HCT116 (cell line): ENCODE data around the gene CDK2AP2. TPM values are rescaled to one million over a fixed set of nuclear protein-coding genes. Genes with fewer than 3 reads are reported as not detected.
A peak's percentile ranks its signal among the peaks of the same experiment; 100 is the strongest.

Experiments used
- ATAC-seq: fragments of 200-7000 bp; cut with Tn5 transposase; 2 replicates; pipeline ENCODE4 v1.9.1; 2020; ENCODE audit warnings: mild to moderate bottlenecking, moderate library complexity
- BruUV-seq: library from RNA; stranded (reverse); fragments of 400-500 nt; replicated peaks from 2 replicates; lab custom pipeline; 2021; lab: Mats Ljungman, UMichigan
- CTCF ChIA-PET: fragments of 300-600 bp; sonication (Branson Sonifier 250); formaldehyde crosslinking; loops from one replicate; lab custom pipeline; 2021; ENCODE audit warnings: antibody characterized with exemption; lab: Charles Lee
- POLR2A ChIA-PET: fragments of 300-600, 350-600 bp; sonication (Branson Sonifier 250); formaldehyde crosslinking; loops from one replicate; lab custom pipeline; 2021; ENCODE audit warnings: antibody characterized with exemption; lab: Charles Lee
- RAD21 ChIA-PET, 2 experiments: fragments of 300-600 bp; sonication (Branson Sonifier 250); formaldehyde crosslinking; loops; one replicate each; lab custom pipeline; 2023; ENCODE audit warnings: low total read pairs in 2 of 2; ENCODE audit not compliant: uncharacterized antibody in 2 of 2, unreplicated experiment in 2 of 2, low non-redundant PET in 1 of 2; lab: Charles Lee
- DNase-seq: peaks from one replicate; pipeline ENCODE4 v3.0.0-alpha.2; 2010; ENCODE audit warnings: low read depth, low spot score
- H2AFZ ChIP-seq: fragments of 200-600 bp; shearing (Covaris generic), sonication (generic); 2 replicates; pipeline ENCODE4 v1.6.1; 2017; ENCODE audit warnings: low read depth, mixed run types, mixed read lengths, antibody characterized with exemption, low read length; ENCODE audit not compliant: poor library complexity, severe bottlenecking
- H3K27ac ChIP-seq: 2 replicates; pipeline ENCODE4 v1.5.1; 2012; ENCODE audit warnings: low read depth, low read length
- H3K27me3 ChIP-seq: fragments of 200-600 bp; sonication (generic); 2 replicates; pipeline ENCODE4 v1.6.1; 2016; ENCODE audit warnings: mixed run types, low read length, mixed read lengths; ENCODE audit not compliant: insufficient read depth
- H3K36me3 ChIP-seq, 2 experiments: fragments of 200-500 bp in 1 of 2; fragments of 200-600 bp in 1 of 2; sonication (Bioruptor generic) in 1 of 2; sonication (generic) in 1 of 2; 2 replicates each; pipeline versions ENCODE4 v1.5.1 to v1.6.1; 2014 to 2016; ENCODE audit warnings: low read length in 2 of 2, inconsistent platforms in 1 of 2, mixed read lengths in 1 of 2, mixed run types in 1 of 2; ENCODE audit not compliant: insufficient read depth in 2 of 2, control insufficient read depth in 1 of 2
- H3K4me1 ChIP-seq, 2 experiments: fragments of 200-600 bp in 1 of 2; sonication (generic) in 1 of 2; 2 replicates each; pipeline versions ENCODE4 v1.5.1 to v1.6.1; 2012 to 2017; ENCODE audit warnings: low read length in 2 of 2, inconsistent platforms in 1 of 2, mild to moderate bottlenecking in 1 of 2, mixed read lengths in 1 of 2, mixed run types in 1 of 2, moderate library complexity in 1 of 2; ENCODE audit not compliant: insufficient read depth in 2 of 2, control insufficient read depth in 1 of 2
- H3K4me2 ChIP-seq: fragments of 200-600 bp; sonication (generic); 2 replicates; pipeline ENCODE4 v1.6.1; 2017; ENCODE audit warnings: mixed run types, low read length, mixed read lengths
- H3K4me3 ChIP-seq, 2 experiments: fragments of 200-600 bp in 1 of 2; sonication (generic) in 1 of 2; replicated peaks in 1 of 2; 2 replicates each; pipeline ENCODE4 v1.5.1; 2011 to 2016; ENCODE audit warnings: low read length in 2 of 2, control low read depth in 1 of 2, low read depth in 1 of 2, mild to moderate bottlenecking in 1 of 2, mixed read lengths in 1 of 2, mixed run types in 1 of 2
- H3K79me2 ChIP-seq: fragments of 200-600 bp; sonication (generic); 2 replicates; pipeline ENCODE4 v1.6.1; 2017; ENCODE audit warnings: mild to moderate bottlenecking, mixed run types, low read length, moderate library complexity, mixed read lengths; ENCODE audit not compliant: insufficient read depth
- H3K9ac ChIP-seq: fragments of 200-600 bp; sonication (generic); 2 replicates; pipeline ENCODE4 v1.6.1; 2016; ENCODE audit warnings: low read length, mixed read lengths
- H3K9me2 ChIP-seq: fragments of 200-600 bp; sonication (generic), shearing (Covaris generic); 2 replicates; pipeline ENCODE4 v1.6.1; 2017; ENCODE audit warnings: mixed run types, mild to moderate bottlenecking, moderate library complexity; ENCODE audit not compliant: insufficient read depth
- H3K9me3 ChIP-seq, 2 experiments: fragments of 200-500 bp in 1 of 2; fragments of 200-600 bp in 1 of 2; sonication (Bioruptor generic) in 1 of 2; sonication (generic) in 1 of 2; 2 replicates each; pipeline ENCODE4 v1.6.1; 2014 to 2017; ENCODE audit warnings: low read length in 2 of 2, mixed read lengths in 2 of 2, inconsistent platforms in 1 of 2, low read depth in 1 of 2, mild to moderate bottlenecking in 1 of 2, mixed run types in 1 of 2, moderate library complexity in 1 of 2; ENCODE audit not compliant: control insufficient read depth in 1 of 2, insufficient read depth in 1 of 2
- H4K20me1 ChIP-seq: fragments of 200-600 bp; sonication (generic), shearing (Covaris generic); 2 replicates; pipeline ENCODE4 v1.6.1; 2017; ENCODE audit warnings: mixed run types, mild to moderate bottlenecking, moderate library complexity; ENCODE audit not compliant: insufficient read depth
- CBX3 ChIP-seq: IDR thresholded peaks from 2 replicates; pipeline ENCODE4 v1.6.1; 2012; ENCODE audit warnings: low read depth
- CEBPB ChIP-seq: IDR thresholded peaks from 2 replicates; pipeline ENCODE4 v1.6.1; 2012; ENCODE audit warnings: low read depth
- EZH2 ChIP-seq: fragments of 200-600 bp; sonication (generic); IDR thresholded peaks from 2 replicates; pipeline ENCODE4 v1.6.1; 2017; ENCODE audit warnings: antibody characterized with exemption, mixed run types
- EZH2phosphoT487 ChIP-seq: fragments of 200-600 bp; IDR thresholded peaks from 2 replicates; pipeline ENCODE4 v1.6.1; 2018; ENCODE audit warnings: antibody characterized with exemption, borderline replicate concordance
- JUND ChIP-seq: IDR thresholded peaks from 2 replicates; pipeline ENCODE4 v1.6.1; 2012
- POLR2AphosphoS5 ChIP-seq: IDR thresholded peaks from 2 replicates; pipeline ENCODE4 v1.6.1; 2011; ENCODE audit warnings: mild to moderate bottlenecking, low read depth, low read length, moderate library complexity
- RAD21 ChIP-seq: IDR thresholded peaks from 2 replicates; pipeline ENCODE4 v1.6.1; 2012; ENCODE audit warnings: low read depth, mild to moderate bottlenecking
- SIN3A ChIP-seq: IDR thresholded peaks from 2 replicates; pipeline ENCODE4 v1.6.1; 2012; ENCODE audit warnings: low read depth
- TCF7L2 ChIP-seq: IDR thresholded peaks from 2 replicates; pipeline ENCODE4 v1.7.0; 2011; ENCODE audit warnings: borderline replicate concordance, inconsistent platforms; ENCODE audit not compliant: insufficient read depth, insufficient read length; ENCODE audit errors: extremely low read depth
- ZFX ChIP-seq: fragments of 450-650 bp; IDR thresholded peaks from 2 replicates; pipeline ENCODE4 v1.6.1; 2017
- ZNF274 ChIP-seq: fragments of 200-500 bp; sonication (Bioruptor generic); IDR thresholded peaks from 2 replicates; pipeline ENCODE4 v1.6.1; 2014; ENCODE audit warnings: mild to moderate bottlenecking, low read depth, low read length, inconsistent platforms
- intact Hi-C: fragments of 100-400 bp; cut with micrococcal nuclease; formaldehyde crosslinking; loops from 2 replicates; pipeline ENCODE4 v1.10.0; 2022
- total RNA-seq: library from RNA; stranded (reverse); gene quantifications from one replicate; pipeline ENCODE4 v1.2.1, GENCODE V29; 2021; ENCODE audit not compliant: unreplicated experiment
- TF ChIP-seq, protein P1 (sequence below), 3 experiments: fragments of 200-600 bp in 1 of 3; sonication (generic) in 1 of 3; IDR thresholded peaks in 2 of 3; conservative IDR thresholded peaks in 1 of 3; 2 replicates each; pipeline ENCODE4 v1.5.1; 2012 to 2017; ENCODE audit warnings: low read depth in 2 of 3, low read length in 2 of 3, antibody characterized with exemption in 1 of 3, borderline replicate concordance in 1 of 3, control low read depth in 1 of 3, mild to moderate bottlenecking in 1 of 3, mixed read lengths in 1 of 3, mixed run types in 1 of 3, moderate library complexity in 1 of 3; ENCODE audit not compliant: insufficient read depth in 1 of 3
- TF ChIP-seq, protein P2 (sequence below): IDR thresholded peaks from 2 replicates; pipeline ENCODE4 v1.6.1; 2012; ENCODE audit warnings: low read depth
- TF ChIP-seq, protein P3 (sequence below): IDR thresholded peaks from 2 replicates; pipeline ENCODE4 v1.6.1; 2012

CDK2AP2 gene
- total RNA-seq, 1 experiment from 2014 or later = 53.6 TPM

- ChIA-PET CTCF (no interaction called here), RAD21 (no interaction called here), POLR2A (no interaction called here)
- Histone ChIP-seq H2AFZ (no peak overlapping the region), H3K4me2 (no peak overlapping the region), H3K4me3 (no peak overlapping the region), H3K27me3 (no peaks in the 10 kb centered on the region), H3K36me3 (peaks cover 0 to under 1% of the 10 kb centered on the region in 2 experiments; a peak in 2 of 4 replicates), H3K4me1 (peaks cover 7 to 11% of the 10 kb centered on the region in 2 experiments; a peak in 3 of 4 replicates), H3K79me2 (no peaks in the 10 kb centered on the region), H3K9ac (no peak overlapping the region), H3K27ac (no peak overlapping the region), H4K20me1 (no peaks in the 10 kb centered on the region), H3K9me3 (no peaks in the 10 kb centered on the region), H3K9me2 (no peaks in the 10 kb centered on the region)
- TF ChIP-seq POLR2AphosphoS5 (0 out of 2 replicates have a peak, but pooled peaks have one; percentile 17), JUND (no peak)
- no peak for ATAC-seq
- BruUV-seq = no TSS peak
- intact Hi-C loops = no loop called here
- no peak for DNase-seq
Measured at GRCh38 chr11:67490727-67491065, 17.3 kb downstream of the CDK2AP2 start.

DNA sequence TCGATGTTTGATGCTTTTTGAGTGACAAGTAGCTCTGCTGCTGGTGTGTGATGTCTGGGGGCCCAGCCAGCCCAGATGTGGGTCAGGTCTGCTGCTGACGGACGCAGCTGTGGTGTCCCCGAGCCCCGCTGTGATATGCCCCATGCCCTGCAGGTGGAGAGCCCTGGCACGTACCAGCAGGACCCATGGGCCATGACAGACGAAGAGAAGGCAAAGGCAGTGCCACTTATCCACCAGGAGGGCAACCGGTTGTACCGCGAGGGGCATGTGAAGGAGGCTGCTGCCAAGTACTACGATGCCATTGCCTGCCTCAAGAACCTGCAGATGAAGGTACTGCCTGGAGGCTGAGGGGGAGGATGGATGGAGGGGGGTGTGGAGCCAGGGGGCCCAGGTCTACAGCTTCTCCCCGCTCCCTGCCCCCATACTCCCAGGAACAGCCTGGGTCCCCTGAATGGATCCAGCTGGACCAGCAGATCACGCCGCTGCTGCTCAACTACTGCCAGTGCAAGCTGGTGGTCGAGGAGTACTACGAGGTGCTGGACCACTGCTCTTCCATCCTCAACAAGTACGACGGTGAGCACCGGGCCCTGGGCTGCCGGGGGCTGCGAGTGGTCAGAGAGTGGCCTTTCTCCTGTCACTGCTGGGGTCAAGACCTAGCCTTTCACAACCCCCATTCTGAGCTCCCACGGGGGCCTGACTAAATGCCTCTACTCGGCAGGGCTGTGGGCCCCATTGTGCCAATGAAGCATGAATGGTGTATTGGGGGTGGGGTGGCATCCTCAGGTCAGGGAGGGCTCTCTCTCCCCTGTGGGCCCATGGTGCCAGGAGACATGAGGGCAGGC, 17.9 kb downstream of the CDK2AP2 start:
- H3K9me2 ChIP-seq = no peaks in the 10 kb centered on the region
- DNase-seq (no peak), ATAC-seq (no peak)
- H3K9ac ChIP-seq = no peak overlapping the region
- H3K36me3 ChIP-seq = no peaks in the 10 kb centered on the region; a peak in 2 of 4 replicates
- ChIA-PET RAD21 (no interaction called here), CTCF (no interaction called here), POLR2A (no interaction called here)
- no peak overlapping the region for H3K4me2 ChIP-seq
- H3K79me2 ChIP-seq = no peaks in the 10 kb centered on the region
- no peaks in the 10 kb centered on the region for H3K27me3 ChIP-seq
- H2AFZ ChIP-seq = no peak overlapping the region
- BruUV-seq = TSS peak; percentile 54
- intact Hi-C loops = no loop called here
- H3K9me3 ChIP-seq = no peaks in the 10 kb centered on the region
- H3K27ac ChIP-seq = no peak overlapping the region
- no peaks in the 10 kb centered on the region for H4K20me1 ChIP-seq
- H3K4me3 ChIP-seq = no peak overlapping the region
- peaks cover 7 to 13% of the 10 kb centered on the region in 2 experiments; a peak in 3 of 4 replicates for H3K4me1 ChIP-seq
- no peak for TF ChIP-seq ZNF274
- no peak for TF ChIP-seq RAD21
- no peak for TF ChIP-seq SIN3A
- TF ChIP-seq CEBPB = no peak
- TF ChIP-seq CBX3 = no peak
- no peak for TF ChIP-seq ZFX
- TF ChIP-seq, protein P1, sequence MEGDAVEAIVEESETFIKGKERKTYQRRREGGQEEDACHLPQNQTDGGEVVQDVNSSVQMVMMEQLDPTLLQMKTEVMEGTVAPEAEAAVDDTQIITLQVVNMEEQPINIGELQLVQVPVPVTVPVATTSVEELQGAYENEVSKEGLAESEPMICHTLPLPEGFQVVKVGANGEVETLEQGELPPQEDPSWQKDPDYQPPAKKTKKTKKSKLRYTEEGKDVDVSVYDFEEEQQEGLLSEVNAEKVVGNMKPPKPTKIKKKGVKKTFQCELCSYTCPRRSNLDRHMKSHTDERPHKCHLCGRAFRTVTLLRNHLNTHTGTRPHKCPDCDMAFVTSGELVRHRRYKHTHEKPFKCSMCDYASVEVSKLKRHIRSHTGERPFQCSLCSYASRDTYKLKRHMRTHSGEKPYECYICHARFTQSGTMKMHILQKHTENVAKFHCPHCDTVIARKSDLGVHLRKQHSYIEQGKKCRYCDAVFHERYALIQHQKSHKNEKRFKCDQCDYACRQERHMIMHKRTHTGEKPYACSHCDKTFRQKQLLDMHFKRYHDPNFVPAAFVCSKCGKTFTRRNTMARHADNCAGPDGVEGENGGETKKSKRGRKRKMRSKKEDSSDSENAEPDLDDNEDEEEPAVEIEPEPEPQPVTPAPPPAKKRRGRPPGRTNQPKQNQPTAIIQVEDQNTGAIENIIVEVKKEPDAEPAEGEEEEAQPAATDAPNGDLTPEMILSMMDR (IDR thresholded peaks at IDR 0.05 in 2 of 3, conservative IDR thresholded peaks at IDR 0.05 in 1 of 3; ENCODE audit: borderline replicate concordance in 1 of 3, insufficient read depth in 1 of 3, low read depth in 2 of 3, low read length in 2 of 3) = no peak
- TF ChIP-seq POLR2AphosphoS5 = no peak
- TF ChIP-seq, protein P2, sequence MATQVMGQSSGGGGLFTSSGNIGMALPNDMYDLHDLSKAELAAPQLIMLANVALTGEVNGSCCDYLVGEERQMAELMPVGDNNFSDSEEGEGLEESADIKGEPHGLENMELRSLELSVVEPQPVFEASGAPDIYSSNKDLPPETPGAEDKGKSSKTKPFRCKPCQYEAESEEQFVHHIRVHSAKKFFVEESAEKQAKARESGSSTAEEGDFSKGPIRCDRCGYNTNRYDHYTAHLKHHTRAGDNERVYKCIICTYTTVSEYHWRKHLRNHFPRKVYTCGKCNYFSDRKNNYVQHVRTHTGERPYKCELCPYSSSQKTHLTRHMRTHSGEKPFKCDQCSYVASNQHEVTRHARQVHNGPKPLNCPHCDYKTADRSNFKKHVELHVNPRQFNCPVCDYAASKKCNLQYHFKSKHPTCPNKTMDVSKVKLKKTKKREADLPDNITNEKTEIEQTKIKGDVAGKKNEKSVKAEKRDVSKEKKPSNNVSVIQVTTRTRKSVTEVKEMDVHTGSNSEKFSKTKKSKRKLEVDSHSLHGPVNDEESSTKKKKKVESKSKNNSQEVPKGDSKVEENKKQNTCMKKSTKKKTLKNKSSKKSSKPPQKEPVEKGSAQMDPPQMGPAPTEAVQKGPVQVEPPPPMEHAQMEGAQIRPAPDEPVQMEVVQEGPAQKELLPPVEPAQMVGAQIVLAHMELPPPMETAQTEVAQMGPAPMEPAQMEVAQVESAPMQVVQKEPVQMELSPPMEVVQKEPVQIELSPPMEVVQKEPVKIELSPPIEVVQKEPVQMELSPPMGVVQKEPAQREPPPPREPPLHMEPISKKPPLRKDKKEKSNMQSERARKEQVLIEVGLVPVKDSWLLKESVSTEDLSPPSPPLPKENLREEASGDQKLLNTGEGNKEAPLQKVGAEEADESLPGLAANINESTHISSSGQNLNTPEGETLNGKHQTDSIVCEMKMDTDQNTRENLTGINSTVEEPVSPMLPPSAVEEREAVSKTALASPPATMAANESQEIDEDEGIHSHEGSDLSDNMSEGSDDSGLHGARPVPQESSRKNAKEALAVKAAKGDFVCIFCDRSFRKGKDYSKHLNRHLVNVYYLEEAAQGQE = no peak
- TF ChIP-seq EZH2 = no peak
- no peak for TF ChIP-seq TCF7L2
- TF ChIP-seq, protein P3, sequence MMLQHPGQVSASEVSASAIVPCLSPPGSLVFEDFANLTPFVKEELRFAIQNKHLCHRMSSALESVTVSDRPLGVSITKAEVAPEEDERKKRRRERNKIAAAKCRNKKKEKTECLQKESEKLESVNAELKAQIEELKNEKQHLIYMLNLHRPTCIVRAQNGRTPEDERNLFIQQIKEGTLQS = no peak
- no peak for TF ChIP-seq EZH2phosphoT487
